ENCODE data around the gene DNAJB8. TPM values are rescaled to one million over a fixed set of nuclear protein-coding genes. Genes with fewer than 3 reads are reported as not detected.

Gene DNAJB8
- total RNA-seq = not detected in 2 replicates

GRCh38 chr3:128466840-128467541, at the start of gene DNAJB8:
Gene DNAJB8 (minus strand): TSS chr3:128466890. CDS start chr3:128463245, 3,645 bp downstream.

GRCh38 chr3:128492671-128493569, 26.2 kb upstream of the DNAJB8 start, which contains the start of gene GATA2:
Gene GATA2 (minus strand): TSS chr3:128493201. CDS start chr3:128487031, 6,170 bp downstream.

Other genes starting within 250 kb of the DNAJB8 start
- 1.5 and 2.1 TPM in 2 replicates for gene GATA2, start 26.3 kb upstream of the DNAJB8 start, total RNA-seq
- gene RPN1, start 183.9 kb upstream of the DNAJB8 start, total RNA-seq = 498 and 800 TPM in 2 replicates